GM12878 (cell line): ENCODE measurements around the gene TKT. TPM values are rescaled to one million over a fixed set of nuclear protein-coding genes. Genes with fewer than 3 reads are reported as not detected.

ENCODE experiments used
- ATAC-seq: fragments of 200-7000 bp; cut with Tn5 transposase; 3 replicates; pipeline ENCODE4 v1.9.1; 2020; ENCODE audit warnings: mild to moderate bottlenecking, moderate library complexity
- BruUV-seq: library from RNA; stranded (reverse); fragments of 400-500 nt; replicated peaks from 2 replicates; lab custom pipeline; 2021; lab: Mats Ljungman, UMichigan
- CTCF ChIA-PET: fragments of 300-600 bp; sonication (Branson Sonifier 250); formaldehyde crosslinking; extraction: SDS; loops from one replicate; lab custom pipeline; 2021; ENCODE audit warnings: inconsistent platforms; lab: Yijun Ruan, JAX
- POLR2A ChIA-PET: fragments of 350-600 bp; formaldehyde crosslinking; extraction: SDS; loops from one replicate; lab custom pipeline; 2021; ENCODE audit warnings: inconsistent platforms; lab: Charles Lee
- RAD21 ChIA-PET: fragments of 300-600 bp; sonication (Branson Sonifier 250); formaldehyde crosslinking; loops from one replicate; lab custom pipeline; 2023; ENCODE audit warnings: antibody characterized with exemption; ENCODE audit not compliant: unreplicated experiment; lab: Charles Lee
- SMC1A ChIA-PET: fragments of 300-600 bp; sonication (Branson Sonifier 250); formaldehyde crosslinking; loops from one replicate; lab custom pipeline; 2023; ENCODE audit not compliant: unreplicated experiment, uncharacterized antibody; lab: Charles Lee
- DNase-seq: peaks from one replicate; pipeline ENCODE4 v3.0.0-alpha.2; 2011; ENCODE audit warnings: low read depth, low spot score
- FAIRE-seq: peaks from 3 replicates; lab custom pipeline; 2011; peaks lifted over from hg19 to GRCh38; lab: Jason Lieb, UNC
- H2AFZ ChIP-seq: 2 replicates; pipeline ENCODE4 v1.6.0; 2011; ENCODE audit warnings: low read depth, low read length, control low read depth; ENCODE audit not compliant: control insufficient read depth
- H3K27ac ChIP-seq: 2 replicates; pipeline ENCODE4 v1.5.1; 2011; ENCODE audit warnings: control low read depth; ENCODE audit not compliant: control insufficient read depth, insufficient read depth
- H3K27me3 ChIP-seq, 2 experiments: replicated peaks in 1 of 2; 2 replicates each; pipeline versions ENCODE4 v1.6.0 to v1.6.1; 2011; ENCODE audit warnings: low read length in 1 of 2; ENCODE audit not compliant: control insufficient read depth in 2 of 2, insufficient read depth in 2 of 2
- H3K36me3 ChIP-seq, 2 experiments: 2 replicates each; pipeline ENCODE4 v1.5.1; 2011; ENCODE audit warnings: low read length in 1 of 2; ENCODE audit not compliant: control insufficient read depth in 2 of 2, insufficient read depth in 2 of 2
- H3K4me1 ChIP-seq: 2 replicates; pipeline ENCODE4 v1.6.1; 2011; ENCODE audit warnings: mild to moderate bottlenecking, low read length, moderate library complexity, mixed read lengths; ENCODE audit not compliant: control insufficient read depth, insufficient read depth
- H3K4me2 ChIP-seq: 2 replicates; pipeline ENCODE4 v1.6.0; 2011; ENCODE audit warnings: control low read depth; ENCODE audit not compliant: control insufficient read depth, insufficient read depth
- H3K4me3 ChIP-seq: fragments of 200-600 bp; sonication (generic); 2 replicates; pipeline ENCODE4 v1.5.1; 2016
- H3K79me2 ChIP-seq: 2 replicates; pipeline ENCODE4 v1.6.0; 2011; ENCODE audit warnings: low read length; ENCODE audit not compliant: control insufficient read depth, insufficient read depth
- H3K9ac ChIP-seq: 2 replicates; pipeline ENCODE4 v1.8.0; 2011; ENCODE audit warnings: low read length, control low read depth, mixed read lengths; ENCODE audit not compliant: control insufficient read depth, insufficient read depth
- H3K9me3 ChIP-seq: replicated peaks from 3 replicates; pipeline ENCODE4 v1.5.1; 2011; ENCODE audit warnings: mild to moderate bottlenecking, low read length; ENCODE audit not compliant: control insufficient read depth, insufficient read depth
- H4K20me1 ChIP-seq: 2 replicates; pipeline ENCODE4 v1.6.0; 2011; ENCODE audit not compliant: control insufficient read depth, insufficient read depth
- EP300 ChIP-seq, 2 experiments: fragments of 150-350 bp in 1 of 2; IDR thresholded peaks; 2 replicates each; pipeline ENCODE4 v1.6.1; 2011 to 2012; ENCODE audit warnings: low read depth in 2 of 2, low read length in 2 of 2, borderline replicate concordance in 1 of 2, improper control_type of control experiment in 1 of 2, inconsistent platforms in 1 of 2; ENCODE audit not compliant: control insufficient read depth in 1 of 2
- FOS ChIP-seq: IDR thresholded peaks from 3 replicates; pipeline ENCODE4 v1.6.1; 2011; ENCODE audit warnings: borderline replicate concordance; ENCODE audit not compliant: insufficient read length; ENCODE audit errors: extremely low read depth
- IKZF1 ChIP-seq: fragments of 450-650 bp; conservative IDR thresholded peaks from 2 replicates; pipeline ENCODE4 v1.6.1; 2017; ENCODE audit warnings: antibody characterized with exemption, mild to moderate bottlenecking
- MEF2B ChIP-seq: fragments of 450-650 bp; IDR thresholded peaks from 2 replicates; pipeline ENCODE4 v1.6.1; 2018; ENCODE audit warnings: mild to moderate bottlenecking, moderate library complexity; ENCODE audit not compliant: partially characterized antibody, poor library complexity, severe bottlenecking
- MTA2 ChIP-seq: fragments of 450-650 bp; IDR thresholded peaks from 2 replicates; pipeline ENCODE4 v1.6.1; 2016; ENCODE audit warnings: low read depth, mild to moderate bottlenecking, moderate library complexity
- RELA ChIP-seq: fragments of 450-650 bp; IDR thresholded peaks from 2 replicates; pipeline ENCODE4 v1.8.0; 2014; ENCODE audit warnings: borderline replicate concordance; ENCODE audit not compliant: partially characterized antibody
- TCF7 ChIP-seq: IDR thresholded peaks from 2 replicates; pipeline ENCODE4 v1.6.1; 2014; ENCODE audit warnings: antibody characterized with exemption, borderline replicate concordance
- WGBS: methylation state at CpG from one replicate; pipeline ENCODE4 v1.1.6; 2016; ENCODE audit warnings: low lambda C conversion rate; ENCODE audit not compliant: insufficient replicate concordance, insufficient coverage; ENCODE audit errors: missing lambda C conversion rate; 5-methylcytosine and 5-hydroxymethylcytosine counted together
- in situ Hi-C: fragments of 300-500 bp; cut with MboI; formaldehyde crosslinking; loops from 9 replicates; pipeline ENCODE4 v1.14.3; 2018; ENCODE audit warnings: mixed read lengths
- intact Hi-C: fragments of 100-400 bp; cut with micrococcal nuclease; formaldehyde crosslinking; loops from one replicate; pipeline ENCODE4 v1.14.2; 2022; ENCODE audit not compliant: unreplicated experiment
- polyA plus RNA-seq, 11 experiments: library from polyadenylated mRNA; depleted of rRNA in 4 of 11; unstranded in 6 of 11; stranded (reverse) in 5 of 11; fragments of >200 nt; fragmentation: Nextera tagmentation in 4 of 11; fragmentation: Illumina TruSeq in 1 of 11; extraction: Ambion mirVana in 4 of 11; extraction: Trizol in 1 of 11; gene quantifications; 1 replicate in 1 of 11; 2 replicates in 10 of 11; pipeline versions ENCODE4 v1.2.1 to v1.2.3, GENCODE V29; 2011 to 2016; ENCODE audit warnings: inconsistent platforms in 2 of 11, missing spikeins in 2 of 11, low read depth in 1 of 11
- total RNA-seq, 4 experiments: library from RNA; depleted of rRNA in 3 of 4; stranded (reverse); fragments of >200 nt in 3 of 4; fragmentation: Illumina TruSeq in 1 of 4; extraction: Trizol in 1 of 4; gene quantifications; 2 replicates each; pipeline versions ENCODE4 v1.2.1 to v1.2.3, GENCODE V29; 2013 to 2021

The TKT gene
- total and polyA plus RNA-seq, 10 of the 15 experiments (the other 5 are each of a cell fraction or from before 2014, with no cell fraction given): 56.4 to 385 (median 143) TPM

DNA sequence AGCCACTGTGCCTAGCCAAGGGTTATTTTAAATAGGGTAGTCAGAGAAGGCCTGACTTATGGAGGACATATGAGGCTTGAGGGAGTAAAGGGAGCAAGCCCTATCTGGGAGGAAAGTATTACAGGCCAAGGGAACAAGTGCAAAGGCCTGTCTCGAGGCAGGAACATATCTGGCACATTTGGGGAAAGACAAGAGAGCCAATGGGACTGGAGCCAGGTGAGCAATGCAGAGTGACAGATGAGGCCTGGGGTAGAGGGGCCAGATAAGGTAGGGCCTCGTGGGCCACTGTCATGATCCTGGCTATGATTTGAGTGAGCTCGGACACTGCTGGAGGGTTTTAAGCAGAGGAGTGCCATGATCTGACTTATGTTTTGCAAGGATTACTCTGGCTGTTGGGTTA lies 47.7 kb upstream of the TKT start:
- BruUV-seq: no TSS peak
- Histone ChIP-seq H3K79me2 (no peaks in the 10 kb centered on the region), H3K4me3 (no peak overlapping the region), H4K20me1 (no peaks in the 10 kb centered on the region), H3K9ac (no peak overlapping the region), H3K27me3 (no peaks in the 10 kb centered on the region), H3K4me1 (no peaks in the 10 kb centered on the region)
- DNase-seq: no peak
- WGBS: 94% methylated on average over 3 of the region's 3 CpGs
- ChIA-PET SMC1A (interaction anchor here (1.1 to 2.9 kb wide), 2 partner anchors 10 to 44 kb away, joined by 3 to 7 read pairs; no protein-coding TSS in a partner anchor), POLR2A (no interaction called here)
- FAIRE-seq: no peak
- intact Hi-C loops: no loop called here
- TF ChIP-seq RELA (no peak), MEF2B (no peak), IKZF1 (no peak), TCF7 (no peak), EP300 (IDR thresholded peaks at IDR 0.05; ENCODE audit: borderline replicate concordance in 1 of 2, control insufficient read depth in 1 of 2, low read depth in 2 of 2, low read length in 2 of 2) (no peak), MTA2 (no peak), FOS (no peak)
- TF ChIP-seq, all 136 proteins: peak for 0
- in situ Hi-C loops: no loop called here
- ChIA-PET CTCF (interaction anchor here (0.8 kb wide), 1 partner anchor 18 kb away, joined by 3 read pairs; no protein-coding TSS in a partner anchor), RAD21 (interaction anchor here (0.5 kb wide), 1 partner anchor 458 kb away, joined by 3 read pairs; no protein-coding TSS in a partner anchor)
- Histone ChIP-seq H3K27ac (no peak overlapping the region), H3K36me3 (peaks cover 4 to 16% of the 10 kb centered on the region in 2 experiments), H2AFZ (no peak overlapping the region), H3K9me3 (no peaks in the 10 kb centered on the region), H3K4me2 (no peak overlapping the region)
- ATAC-seq: no peak
